ENCODE results near the gene NGLY1. TPM values are rescaled to one million over a fixed set of nuclear protein-coding genes. Genes with fewer than 3 reads are reported as not detected.
A peak's percentile ranks its signal among the peaks of the same experiment; 100 is the strongest.

Gene NGLY1
- total and polyA plus RNA-seq, 10 of the 15 experiments (the other 5 are each of a cell fraction or from before 2014, with no cell fraction given) = 29.8 to 73.5 (median 47.0) TPM

DNA sequence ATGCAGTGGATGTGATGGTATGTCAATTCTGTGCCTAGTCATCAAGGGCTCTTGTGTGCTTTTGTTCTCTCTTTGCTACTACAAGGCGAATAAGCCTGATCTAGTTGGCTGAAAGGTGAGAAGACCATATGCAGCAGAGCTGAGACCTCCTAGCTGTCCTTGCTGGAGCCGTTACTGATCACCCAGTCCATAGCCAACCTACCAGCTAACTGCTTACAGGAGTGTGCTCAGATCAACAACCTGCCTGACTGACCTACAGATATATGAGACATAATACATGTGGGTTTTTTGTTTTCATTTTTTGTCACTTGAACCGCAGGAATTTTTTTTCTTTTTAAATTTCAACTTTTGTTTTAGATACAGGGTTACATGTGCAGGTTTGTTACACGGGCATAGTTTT lies 29.4 kb upstream of the NGLY1 start:
- no TSS peak for BruUV-seq (replicated peaks)
- intact Hi-C loops (cut with micrococcal nuclease; ENCODE audit: unreplicated experiment) = no loop called here
- Histone ChIP-seq H2AFZ (ENCODE audit: control insufficient read depth, low read depth, low read length) (no peak overlapping the region), H3K4me2 (ENCODE audit: control insufficient read depth, insufficient read depth) (no peak overlapping the region), H3K4me1 (ENCODE audit: control insufficient read depth, insufficient read depth, low read length) (peaks cover 2% of the 10 kb centered on the region; the same call in 1 of the 2 replicates), H3K9me3 (replicated peaks; ENCODE audit: control insufficient read depth, insufficient read depth, low read length) (no peaks in the 10 kb centered on the region), H3K9ac (ENCODE audit: control insufficient read depth, insufficient read depth, low read length) (no peak overlapping the region), H3K79me2 (ENCODE audit: control insufficient read depth, insufficient read depth, low read length) (no peaks in the 10 kb centered on the region), H3K36me3 (ENCODE audit: control insufficient read depth in 2 of 2, insufficient read depth in 2 of 2, low read length in 1 of 2) (no peaks in the 10 kb centered on the region), H3K4me3 (no peak overlapping the region), H3K27ac (ENCODE audit: control insufficient read depth, insufficient read depth) (no peak overlapping the region), H4K20me1 (ENCODE audit: control insufficient read depth, insufficient read depth) (no peaks in the 10 kb centered on the region), H3K27me3 (replicated peaks in 1 of 2; ENCODE audit: control insufficient read depth in 2 of 2, insufficient read depth in 2 of 2, low read length in 1 of 2) (0 out of 4 replicates have a peak, but pooled peaks cover 0 to 2% of the 10 kb centered on the region in 2 experiments)
- 25% methylated on average over 4 of the region's 4 CpGs for WGBS (ENCODE audit: insufficient coverage, insufficient replicate concordance, low lambda C conversion rate, missing lambda C conversion rate)
- DNase-seq (ENCODE audit: low read depth, low spot score) (no peak), ATAC-seq (peak; percentile 54), FAIRE-seq (no peak)
- TF ChIP-seq TCF3 (IDR thresholded peaks at IDR 0.05; ENCODE audit: borderline replicate concordance, insufficient read depth, low read depth, low read length) (no peak), RELA (IDR thresholded peaks at IDR 0.05; ENCODE audit: borderline replicate concordance, partially characterized antibody) (no peak), ZSCAN29 (IDR thresholded peaks at IDR 0.05) (no peak), SP1 (IDR thresholded peaks at IDR 0.05; ENCODE audit: low read depth, low read length) (no peak), POLR2A (IDR thresholded peaks at IDR 0.05; ENCODE audit: low read depth, low read length) (no peak), SUPT20H (IDR thresholded peaks at IDR 0.05; ENCODE audit: borderline replicate concordance, control insufficient read depth, low read depth, low read length) (no peak), ZZZ3 (IDR thresholded peaks at IDR 0.05; ENCODE audit: control insufficient read depth, insufficient read length, low read depth) (no peak), TARDBP (IDR thresholded peaks at IDR 0.05; ENCODE audit: borderline replicate concordance) (no peak)
- TF ChIP-seq, protein P1, sequence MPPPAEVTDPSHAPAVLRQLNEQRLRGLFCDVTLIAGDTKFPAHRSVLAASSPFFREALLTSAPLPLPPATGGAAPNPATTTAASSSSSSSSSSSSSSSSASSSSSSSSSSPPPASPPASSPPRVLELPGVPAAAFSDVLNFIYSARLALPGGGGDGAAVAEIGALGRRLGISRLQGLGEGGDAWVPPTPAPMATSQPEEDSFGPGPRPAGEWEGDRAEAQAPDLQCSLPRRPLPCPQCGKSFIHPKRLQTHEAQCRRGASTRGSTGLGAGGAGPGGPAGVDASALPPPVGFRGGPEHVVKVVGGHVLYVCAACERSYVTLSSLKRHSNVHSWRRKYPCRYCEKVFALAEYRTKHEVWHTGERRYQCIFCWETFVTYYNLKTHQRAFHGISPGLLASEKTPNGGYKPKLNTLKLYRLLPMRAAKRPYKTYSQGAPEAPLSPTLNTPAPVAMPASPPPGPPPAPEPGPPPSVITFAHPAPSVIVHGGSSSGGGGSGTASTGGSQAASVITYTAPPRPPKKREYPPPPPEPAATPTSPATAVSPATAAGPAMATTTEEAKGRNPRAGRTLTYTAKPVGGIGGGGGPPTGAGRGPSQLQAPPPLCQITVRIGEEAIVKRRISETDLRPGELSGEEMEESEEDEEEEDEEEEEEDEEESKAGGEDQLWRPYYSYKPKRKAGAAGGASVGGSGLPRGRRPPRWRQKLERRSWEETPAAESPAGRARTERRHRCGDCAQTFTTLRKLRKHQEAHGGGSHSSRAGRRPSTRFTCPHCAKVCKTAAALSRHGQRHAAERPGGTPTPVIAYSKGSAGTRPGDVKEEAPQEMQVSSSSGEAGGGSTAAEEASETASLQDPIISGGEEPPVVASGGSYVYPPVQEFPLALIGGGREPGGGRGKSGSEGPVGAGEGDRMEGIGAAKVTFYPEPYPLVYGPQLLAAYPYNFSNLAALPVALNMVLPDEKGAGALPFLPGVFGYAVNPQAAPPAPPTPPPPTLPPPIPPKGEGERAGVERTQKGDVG (CRISPR knock-in tag; IDR thresholded peaks at IDR 0.05) = no peak
- TF ChIP-seq, protein P2, sequence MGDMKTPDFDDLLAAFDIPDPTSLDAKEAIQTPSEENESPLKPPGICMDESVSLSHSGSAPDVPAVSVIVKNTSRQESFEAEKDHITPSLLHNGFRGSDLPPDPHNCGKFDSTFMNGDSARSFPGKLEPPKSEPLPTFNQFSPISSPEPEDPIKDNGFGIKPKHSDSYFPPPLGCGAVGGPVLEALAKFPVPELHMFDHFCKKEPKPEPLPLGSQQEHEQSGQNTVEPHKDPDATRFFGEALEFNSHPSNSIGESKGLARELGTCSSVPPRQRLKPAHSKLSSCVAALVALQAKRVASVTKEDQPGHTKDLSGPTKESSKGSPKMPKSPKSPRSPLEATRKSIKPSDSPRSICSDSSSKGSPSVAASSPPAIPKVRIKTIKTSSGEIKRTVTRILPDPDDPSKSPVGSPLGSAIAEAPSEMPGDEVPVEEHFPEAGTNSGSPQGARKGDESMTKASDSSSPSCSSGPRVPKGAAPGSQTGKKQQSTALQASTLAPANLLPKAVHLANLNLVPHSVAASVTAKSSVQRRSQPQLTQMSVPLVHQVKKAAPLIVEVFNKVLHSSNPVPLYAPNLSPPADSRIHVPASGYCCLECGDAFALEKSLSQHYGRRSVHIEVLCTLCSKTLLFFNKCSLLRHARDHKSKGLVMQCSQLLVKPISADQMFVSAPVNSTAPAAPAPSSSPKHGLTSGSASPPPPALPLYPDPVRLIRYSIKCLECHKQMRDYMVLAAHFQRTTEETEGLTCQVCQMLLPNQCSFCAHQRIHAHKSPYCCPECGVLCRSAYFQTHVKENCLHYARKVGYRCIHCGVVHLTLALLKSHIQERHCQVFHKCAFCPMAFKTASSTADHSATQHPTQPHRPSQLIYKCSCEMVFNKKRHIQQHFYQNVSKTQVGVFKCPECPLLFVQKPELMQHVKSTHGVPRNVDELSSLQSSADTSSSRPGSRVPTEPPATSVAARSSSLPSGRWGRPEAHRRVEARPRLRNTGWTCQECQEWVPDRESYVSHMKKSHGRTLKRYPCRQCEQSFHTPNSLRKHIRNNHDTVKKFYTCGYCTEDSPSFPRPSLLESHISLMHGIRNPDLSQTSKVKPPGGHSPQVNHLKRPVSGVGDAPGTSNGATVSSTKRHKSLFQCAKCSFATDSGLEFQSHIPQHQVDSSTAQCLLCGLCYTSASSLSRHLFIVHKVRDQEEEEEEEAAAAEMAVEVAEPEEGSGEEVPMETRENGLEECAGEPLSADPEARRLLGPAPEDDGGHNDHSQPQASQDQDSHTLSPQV (IDR thresholded peaks at IDR 0.05) = no peak
- TF ChIP-seq, protein P3, sequence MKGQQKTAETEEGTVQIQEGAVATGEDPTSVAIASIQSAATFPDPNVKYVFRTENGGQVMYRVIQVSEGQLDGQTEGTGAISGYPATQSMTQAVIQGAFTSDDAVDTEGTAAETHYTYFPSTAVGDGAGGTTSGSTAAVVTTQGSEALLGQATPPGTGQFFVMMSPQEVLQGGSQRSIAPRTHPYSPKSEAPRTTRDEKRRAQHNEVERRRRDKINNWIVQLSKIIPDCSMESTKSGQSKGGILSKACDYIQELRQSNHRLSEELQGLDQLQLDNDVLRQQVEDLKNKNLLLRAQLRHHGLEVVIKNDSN (IDR thresholded peaks at IDR 0.05; ENCODE audit: borderline replicate concordance, extremely low read length, insufficient read depth, low read depth, low read length) = no peak
- ChIA-PET RAD21 (ENCODE audit: unreplicated experiment) (no interaction called here), SMC1A (ENCODE audit: uncharacterized antibody, unreplicated experiment) (no interaction called here), POLR2A (no interaction called here), CTCF (interaction anchor here (0.9 kb wide), 1 partner anchor 289 kb away, joined by 3 read pairs; no protein-coding TSS in a partner anchor)
- in situ Hi-C loops (cut with MboI) = no loop called here

Data from GM12878 (cell line).